Lung (tissue), 12 donors: ENCODE measurements around the gene TMEM19. TPM values are rescaled to one million over a fixed set of nuclear protein-coding genes. Genes with fewer than 3 reads are reported as not detected.

Experiments used
- ATAC-seq: fragments of 200-7000 bp; cut with Tn5 transposase; one replicate; pipeline ENCODE4 v1.9.1; 2020; ENCODE audit warnings: moderate number of reproducible peaks; ENCODE audit not compliant: insufficient read depth, low FRiP score
- DNase-seq, 3 donors: peaks; one replicate each; pipeline ENCODE4 v3.0.0-alpha.2; 2013 to 2017
- H3K27ac ChIP-seq, 2 donors: one replicate each; pipeline ENCODE4 v1.5.1; 2013; ENCODE audit warnings: mild to moderate bottlenecking in 2 of 2, moderate library complexity in 2 of 2, control low read depth in 1 of 2, inconsistent platforms in 1 of 2, low read depth in 1 of 2, low read length in 1 of 2
- H3K27me3 ChIP-seq, 3 donors: one replicate each; pipeline ENCODE4 v1.5.1; 2013; ENCODE audit warnings: low read length in 2 of 3; ENCODE audit not compliant: control insufficient read depth in 3 of 3, insufficient read depth in 3 of 3
- H3K36me3 ChIP-seq, 4 donors: one replicate each; pipeline ENCODE4 v1.5.1; 2013; ENCODE audit warnings: low read length in 4 of 4, mild to moderate bottlenecking in 1 of 4, moderate library complexity in 1 of 4; ENCODE audit not compliant: control insufficient read depth in 4 of 4, insufficient read depth in 4 of 4
- H3K4me1 ChIP-seq, 5 donors: one replicate each; pipeline ENCODE4 v1.5.1; 2013; ENCODE audit warnings: low read length in 5 of 5, mild to moderate bottlenecking in 2 of 5, moderate library complexity in 1 of 5; ENCODE audit not compliant: control insufficient read depth in 5 of 5, insufficient read depth in 5 of 5
- H3K4me3 ChIP-seq: one replicate; pipeline ENCODE4 v1.5.1; 2013; ENCODE audit warnings: mild to moderate bottlenecking, control low read depth, moderate library complexity
- H3K9ac ChIP-seq, 2 donors: one replicate each; pipeline ENCODE4 v1.5.1; 2013; ENCODE audit warnings: low read length in 2 of 2, control low read depth in 1 of 2; ENCODE audit not compliant: insufficient read depth in 1 of 2
- H3K9me3 ChIP-seq, 4 donors: one replicate each; pipeline ENCODE4 v1.5.1; 2013; ENCODE audit warnings: low read length in 3 of 4, mild to moderate bottlenecking in 1 of 4, moderate library complexity in 1 of 4; ENCODE audit not compliant: control insufficient read depth in 4 of 4, insufficient read depth in 3 of 4
- WGBS, 2 donors: extraction: QIAGEN DNeasy Blood & Tissue Kit; methylation state at CpG; one replicate each; pipeline ENCODE4 v1.1.7; 2013; 5-methylcytosine and 5-hydroxymethylcytosine counted together
- polyA plus RNA-seq, 2 donors: library from polyadenylated mRNA; stranded (reverse); fragments of 200-250 nt; gene quantifications; one replicate each; pipeline ENCODE4 v1.2.1, GENCODE V29; 2013
- total RNA-seq, 2 donors: library from RNA; depleted of rRNA in 1 of 2; stranded (reverse); fragments of >200 nt in 1 of 2; gene quantifications; one replicate each; pipeline ENCODE4 v1.2.1, GENCODE V29; 2014 to 2021
- TF ChIP-seq, protein P1 (sequence below): IDR thresholded peaks from 2 replicates; pipeline ENCODE4 v1.5.1; 2012; ENCODE audit warnings: mild to moderate bottlenecking; ENCODE audit errors: control extremely low read depth, extremely low read depth
- donor health status: control.
- donor health status: control.
- donor health status: Bipolar disorder and iron deficiency.
- donor health status: healthy.
- donor health status: DM: yes; HTN: yes; CAD: no.

TMEM19 gene
- total and polyA plus RNA-seq, 4 donors = 8.9 to 25.2 (median 13.4) TPM

DNA sequence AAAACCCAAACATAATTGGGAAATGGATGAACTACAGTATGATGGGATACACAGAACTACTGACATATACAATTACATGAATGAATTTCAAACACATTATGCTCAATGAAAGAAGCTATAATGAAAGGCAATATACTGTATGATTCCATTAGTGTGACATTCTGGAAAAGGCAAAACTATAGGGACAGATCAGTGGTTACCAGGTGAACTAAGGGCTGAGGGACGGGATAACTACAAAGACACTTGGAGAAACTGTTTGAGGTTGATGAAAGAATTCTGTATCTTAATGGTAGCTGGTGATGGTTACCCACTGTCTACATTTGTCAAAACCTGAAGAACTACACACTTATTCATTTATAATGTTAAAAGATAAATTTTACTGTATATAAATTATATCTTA lies 30.0 kb upstream of the TMEM19 start:
- TF ChIP-seq, protein P1, sequence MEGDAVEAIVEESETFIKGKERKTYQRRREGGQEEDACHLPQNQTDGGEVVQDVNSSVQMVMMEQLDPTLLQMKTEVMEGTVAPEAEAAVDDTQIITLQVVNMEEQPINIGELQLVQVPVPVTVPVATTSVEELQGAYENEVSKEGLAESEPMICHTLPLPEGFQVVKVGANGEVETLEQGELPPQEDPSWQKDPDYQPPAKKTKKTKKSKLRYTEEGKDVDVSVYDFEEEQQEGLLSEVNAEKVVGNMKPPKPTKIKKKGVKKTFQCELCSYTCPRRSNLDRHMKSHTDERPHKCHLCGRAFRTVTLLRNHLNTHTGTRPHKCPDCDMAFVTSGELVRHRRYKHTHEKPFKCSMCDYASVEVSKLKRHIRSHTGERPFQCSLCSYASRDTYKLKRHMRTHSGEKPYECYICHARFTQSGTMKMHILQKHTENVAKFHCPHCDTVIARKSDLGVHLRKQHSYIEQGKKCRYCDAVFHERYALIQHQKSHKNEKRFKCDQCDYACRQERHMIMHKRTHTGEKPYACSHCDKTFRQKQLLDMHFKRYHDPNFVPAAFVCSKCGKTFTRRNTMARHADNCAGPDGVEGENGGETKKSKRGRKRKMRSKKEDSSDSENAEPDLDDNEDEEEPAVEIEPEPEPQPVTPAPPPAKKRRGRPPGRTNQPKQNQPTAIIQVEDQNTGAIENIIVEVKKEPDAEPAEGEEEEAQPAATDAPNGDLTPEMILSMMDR = no peak
- no peak overlapping the region for H3K9ac ChIP-seq
- no peaks in the 10 kb centered on the region for H3K27me3 ChIP-seq
- no peak overlapping the region for H3K4me3 ChIP-seq
- WGBS, 2 donors = 89 to 93% methylated on average over 1 of the region's 1 CpG
- no peak for ATAC-seq
- H3K4me1 ChIP-seq = peaks cover 0 to 2% (median 0%) of the 10 kb centered on the region in 5 donors
- H3K27ac ChIP-seq = no peak overlapping the region
- H3K36me3 ChIP-seq = peaks cover 6 to 40% (median 26%) of the 10 kb centered on the region in 4 donors
- peaks cover 0 to 5% (median 1%) of the 10 kb centered on the region in 4 donors for H3K9me3 ChIP-seq
- no peak for DNase-seq

DNA sequence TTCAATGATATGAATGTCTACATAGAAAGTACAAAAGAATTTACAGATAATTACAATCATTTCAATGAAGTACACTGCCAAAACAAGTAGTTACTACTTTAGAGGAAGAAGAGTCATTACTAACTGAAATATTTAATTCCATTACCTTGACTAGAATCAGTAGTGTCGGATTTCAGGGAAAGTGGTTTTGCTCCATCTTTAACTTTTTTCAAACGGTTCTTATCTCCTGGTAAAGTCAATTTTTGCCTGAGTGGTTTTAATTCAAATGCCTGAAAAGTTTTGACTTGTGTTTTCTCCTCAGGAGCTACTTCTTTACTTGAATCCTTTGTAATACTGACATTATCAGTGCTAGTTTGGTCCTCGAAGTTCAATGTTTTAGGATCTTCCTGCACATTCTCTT lies 29.1 kb upstream of the TMEM19 start:
- Histone ChIP-seq H3K9me3 (peaks cover 0 to 5% (median 1%) of the 10 kb centered on the region in 4 donors), H3K9ac (no peak overlapping the region), H3K27ac (no peak overlapping the region), H3K4me3 (no peak overlapping the region), H3K36me3 (peaks cover 6 to 36% (median 21%) of the 10 kb centered on the region in 4 donors), H3K4me1 (peaks cover 0 to 7% (median 3%) of the 10 kb centered on the region in 5 donors), H3K27me3 (no peaks in the 10 kb centered on the region)
- DNase-seq (no peak), ATAC-seq (no peak)
- TF ChIP-seq, protein P1 = no peak
- WGBS, 2 donors = 76 to 91% methylated on average over 3 of the region's 3 CpGs

DNA sequence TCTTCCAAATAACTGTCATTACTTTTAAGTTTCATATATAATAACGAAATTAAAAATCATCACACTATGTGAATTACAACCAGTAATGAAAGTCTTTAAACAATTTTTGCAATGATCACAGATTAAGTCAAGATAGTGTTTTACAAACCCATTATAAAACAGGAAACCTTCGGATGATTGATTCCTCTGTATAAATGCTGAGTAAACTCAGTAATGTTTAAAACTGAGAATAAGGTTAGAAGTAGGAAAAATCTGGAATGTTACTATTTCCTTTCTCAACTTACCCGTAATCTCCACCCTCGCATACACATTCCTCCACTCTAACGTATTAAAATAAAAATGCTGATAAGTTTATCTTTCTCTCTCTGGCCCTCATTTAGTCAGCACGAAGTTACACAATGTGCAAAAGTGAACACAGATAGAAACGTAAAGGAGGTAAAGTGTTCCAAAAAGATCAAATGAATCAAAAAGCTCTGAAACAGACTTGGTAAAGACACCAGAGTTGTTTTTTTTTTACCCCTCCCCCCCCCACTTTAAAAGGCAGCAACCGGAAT lies 23.8 kb upstream of the TMEM19 start:
- DNase-seq = peak in 2 of 3 donors; percentile 33 to 44
- Histone ChIP-seq H3K4me1 (peaks cover 0 to 25% (median 7%) of the 10 kb centered on the region in 5 donors), H3K9ac (peak overlapping the region; percentile 94), H3K27me3 (no peaks in the 10 kb centered on the region), H3K27ac (no peak overlapping the region), H3K4me3 (no peak overlapping the region), H3K9me3 (no peaks in the 10 kb centered on the region), H3K36me3 (peaks cover 2 to 20% (median 10%) of the 10 kb centered on the region in 4 donors)
- TF ChIP-seq, protein P1 = no peak
- no peak for ATAC-seq
- WGBS, 2 donors = 6 to 12% methylated on average over 8 of the region's 8 CpGs
